HG03103 (cell line): ENCODE data around the gene ERMARD.

ENCODE experiments used
- ATAC-seq: cut with Tn5 transposase; IDR thresholded peaks from one replicate; pipeline ENCODE4 v1.9.1; 2021; ENCODE audit warnings: low read depth; ENCODE audit not compliant: unreplicated experiment

ERMARD gene

GRCh38 chr6:169751242-169752073 lies at the start of gene ERMARD, which contains the start of gene DYNLT2:
Gene ERMARD, plus strand, starts transcription at chr6:169751622. Its CDS starts 36 bp downstream, at chr6:169751658.
Gene DYNLT2, minus strand, starts transcription at chr6:169751572. Its CDS starts 114 bp downstream, at chr6:169751458.
- peak; percentile 93 for ATAC-seq

DNA sequence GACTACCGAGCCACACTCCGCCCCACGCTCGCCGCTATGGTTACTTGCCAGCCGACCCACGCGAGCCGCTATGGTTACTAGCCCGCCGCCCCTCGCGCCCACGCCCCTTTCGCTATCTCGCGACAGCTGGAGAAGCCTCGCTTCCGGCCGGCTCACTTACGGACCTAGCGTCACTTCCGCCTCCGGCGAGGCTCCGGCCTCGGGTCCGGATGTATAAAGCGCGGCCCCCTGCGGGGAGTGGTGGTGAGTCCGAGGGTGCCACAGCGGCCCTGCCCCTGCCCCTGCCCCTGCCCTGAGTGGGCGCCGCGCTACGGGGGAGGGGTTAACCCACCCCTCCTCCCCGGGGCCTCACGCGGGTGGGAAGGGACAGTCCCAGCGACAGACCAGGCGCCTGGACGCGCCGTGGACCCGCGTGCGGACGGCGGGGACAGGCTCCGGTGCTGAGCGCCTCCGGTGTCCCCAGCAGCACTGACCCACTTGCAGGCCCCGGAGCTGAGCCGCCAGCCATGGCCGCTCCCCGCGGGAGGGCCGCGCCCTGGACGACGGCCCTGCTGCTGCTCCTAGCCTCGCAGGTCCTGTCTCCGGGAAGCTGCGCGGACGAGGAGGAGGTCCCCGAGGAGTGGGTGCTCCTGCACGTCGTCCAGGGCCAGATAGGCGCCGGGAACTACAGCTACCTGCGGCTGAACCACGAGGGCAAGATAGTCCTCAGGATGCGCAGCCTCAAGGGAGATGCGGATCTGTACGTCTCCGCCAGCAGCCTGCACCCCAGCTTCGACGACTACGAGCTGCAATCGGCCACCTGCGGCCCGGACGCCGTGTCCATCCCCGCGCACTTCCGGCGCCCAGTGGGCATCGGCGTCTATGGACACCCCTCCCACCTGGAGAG lies 49.2 kb upstream of the ERMARD start, which contains the start of the genes C6orf120 and WDR27:
Gene C6orf120 (plus strand): TSS at position 173 of the 886 bp plus-strand sequence. CDS start 334 bp downstream, at position 507.
Gene WDR27 (minus strand): TSS at position 76 of the 886 bp plus-strand sequence. CDS start 13,024 bp downstream, outside the sequence.
- peak; percentile 88 for ATAC-seq

- peak; percentile 10 for ATAC-seq
These were observed 48.6 kb upstream of the ERMARD start for GRCh38 chr6:169702840-169703246.

DNA sequence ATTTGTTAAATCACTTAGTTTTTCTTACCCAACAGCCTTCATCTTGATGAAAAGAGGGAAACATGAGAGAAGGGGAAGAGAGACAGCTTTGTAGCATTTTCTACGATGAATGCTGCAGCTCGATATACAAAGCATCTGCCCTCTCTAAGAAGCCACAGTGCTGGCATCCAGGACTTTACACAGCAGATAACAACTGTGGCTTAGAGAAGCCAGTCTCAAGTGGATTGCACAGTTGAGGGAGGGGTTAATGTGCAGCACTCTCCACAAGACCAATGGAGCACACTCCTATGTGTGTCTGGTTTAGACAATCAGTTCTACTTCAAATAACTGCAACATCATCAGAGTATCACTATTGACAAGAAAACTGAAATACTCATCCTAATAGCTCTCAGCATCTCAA lies 43.6 kb upstream of the ERMARD start:
- no peak for ATAC-seq

DNA sequence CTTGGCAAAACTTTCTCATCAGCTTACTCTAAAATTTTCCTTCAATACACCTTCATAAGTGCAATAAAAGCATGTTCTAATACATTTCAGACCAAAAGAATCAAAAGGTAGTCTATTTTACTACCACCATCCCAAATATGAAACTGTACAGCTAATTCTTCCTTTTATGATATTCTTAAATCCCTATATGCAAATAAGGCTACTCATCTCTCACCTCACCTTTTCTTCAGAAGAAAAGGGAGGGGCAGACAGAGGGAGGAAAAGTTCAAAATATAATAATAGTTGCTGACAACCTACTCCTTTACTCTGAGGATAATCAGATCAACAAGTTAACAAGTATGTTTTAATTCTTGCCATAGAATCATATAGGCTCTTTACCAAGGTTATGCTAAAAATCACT lies 42.1 kb upstream of the ERMARD start:
- ATAC-seq = no peak

DNA sequence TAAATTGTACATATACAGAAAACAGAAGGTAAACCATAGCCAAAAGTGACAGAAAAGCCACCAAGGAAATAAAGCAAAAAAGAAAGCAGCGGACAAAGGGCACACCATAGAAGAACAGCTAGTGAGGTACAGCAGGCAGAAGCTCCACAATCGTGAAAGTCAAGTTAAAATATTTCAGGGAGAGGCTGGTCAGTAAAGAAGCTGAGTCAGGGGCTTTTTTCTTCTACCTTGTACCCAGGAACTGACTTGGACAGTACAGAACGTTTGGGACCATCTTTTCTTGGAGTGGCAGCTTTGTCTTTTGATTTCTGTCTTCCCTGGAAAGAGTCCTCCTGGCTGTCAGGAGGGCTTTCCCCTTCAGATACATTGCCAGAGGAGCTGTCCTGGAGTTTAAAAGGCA lies 41.4 kb upstream of the ERMARD start:
- ATAC-seq = no peak

GRCh38 chr6:169714178-169714577 lies 37.2 kb upstream of the ERMARD start:
- ATAC-seq = no peak

DNA sequence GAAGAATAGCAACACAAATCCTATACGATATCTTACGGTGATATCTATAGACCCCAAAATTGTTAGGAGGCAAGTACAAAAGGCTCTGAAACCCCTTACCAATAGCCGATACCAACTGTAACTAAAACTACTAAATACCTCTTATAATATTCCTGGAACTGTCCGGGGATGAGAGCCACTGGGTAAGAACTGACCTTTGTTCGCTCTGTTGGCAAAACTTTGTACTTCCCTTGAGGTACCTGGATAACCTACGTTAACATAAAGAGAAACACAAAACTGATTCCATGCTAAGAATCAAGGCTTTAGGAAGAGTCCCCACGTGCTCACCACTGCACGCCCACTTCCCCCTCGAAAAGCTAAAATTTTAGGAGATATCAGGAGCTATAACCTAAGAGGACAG lies 36.8 kb upstream of the ERMARD start:
- ATAC-seq = no peak

GRCh38 chr6:169719117-169719516 lies 32.3 kb upstream of the ERMARD start:
- ATAC-seq = no peak

DNA sequence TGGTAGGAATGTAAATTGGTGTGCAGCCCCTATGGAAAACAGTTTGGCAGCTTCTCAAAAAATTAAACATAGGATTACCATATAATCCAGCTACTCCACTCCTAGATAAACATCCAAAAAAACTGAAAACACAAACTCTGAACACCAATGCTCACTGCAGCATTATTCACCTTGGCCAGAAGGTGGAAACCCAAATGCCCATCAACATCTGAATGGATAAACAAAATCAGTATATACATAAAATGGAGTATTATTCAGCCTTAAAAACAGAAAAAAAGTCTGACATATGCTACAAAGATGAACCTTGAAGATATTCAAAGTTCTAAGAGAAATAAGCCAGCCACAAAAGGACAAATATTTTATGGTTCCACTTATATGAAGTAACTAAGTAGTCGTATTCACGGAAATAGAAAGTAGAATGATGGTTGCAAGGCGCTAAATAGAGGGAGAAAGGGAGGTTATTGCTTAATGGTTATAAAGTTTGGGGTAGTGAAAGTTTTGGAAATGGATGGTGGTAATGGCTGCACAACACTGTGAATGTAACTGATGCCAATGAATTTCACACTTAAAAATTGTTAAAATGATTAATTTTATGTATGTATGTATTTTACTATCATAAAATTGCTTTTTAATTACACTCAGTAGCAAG lies 31.1 kb upstream of the ERMARD start:
- no peak for ATAC-seq

DNA sequence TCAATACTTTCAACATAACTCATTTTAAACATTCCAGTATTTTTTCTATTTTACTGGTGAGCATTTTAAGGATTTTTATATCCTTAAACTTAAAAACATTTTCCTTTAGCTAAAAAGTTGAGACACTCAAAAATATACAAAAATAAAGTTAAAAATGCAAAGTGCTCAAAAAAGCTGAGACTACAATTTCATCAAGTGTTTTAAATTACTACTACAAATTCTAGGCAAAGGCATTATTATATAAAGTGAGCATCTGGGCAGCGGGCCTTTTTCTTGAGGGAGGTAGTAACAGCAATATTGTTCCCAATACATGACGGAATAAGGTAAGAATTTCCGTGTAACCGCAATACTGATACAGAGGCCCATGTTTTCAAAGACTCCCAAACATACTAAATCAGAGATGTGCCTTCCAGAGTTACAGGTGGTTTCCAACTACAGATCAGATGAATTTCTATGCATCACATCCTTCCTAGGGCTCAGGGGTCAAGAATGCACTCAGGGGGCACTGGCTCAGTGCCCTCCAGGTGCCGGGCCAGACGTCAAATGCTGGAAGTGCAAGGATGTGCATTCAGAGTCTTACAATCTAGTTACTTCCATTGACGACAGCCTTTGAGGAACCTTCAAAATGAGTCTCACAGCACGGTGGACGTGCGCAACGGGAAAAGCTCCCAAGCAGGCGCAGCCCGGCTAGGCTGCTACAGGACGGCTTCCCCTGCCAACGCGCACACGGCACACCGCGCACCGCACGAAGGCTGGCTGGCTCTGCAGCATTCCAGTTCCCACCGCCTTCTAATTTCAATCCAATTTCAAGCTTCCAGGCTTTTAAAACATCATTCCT lies 28.8 kb upstream of the ERMARD start:
- no peak for ATAC-seq

GRCh38 chr6:169723200-169723909 lies 28.1 kb upstream of the ERMARD start:
- peak; percentile 27 for ATAC-seq

- peak; percentile 29 for ATAC-seq
These were observed 27.4 kb upstream of the ERMARD start for GRCh38 chr6:169723991-169724493.

DNA sequence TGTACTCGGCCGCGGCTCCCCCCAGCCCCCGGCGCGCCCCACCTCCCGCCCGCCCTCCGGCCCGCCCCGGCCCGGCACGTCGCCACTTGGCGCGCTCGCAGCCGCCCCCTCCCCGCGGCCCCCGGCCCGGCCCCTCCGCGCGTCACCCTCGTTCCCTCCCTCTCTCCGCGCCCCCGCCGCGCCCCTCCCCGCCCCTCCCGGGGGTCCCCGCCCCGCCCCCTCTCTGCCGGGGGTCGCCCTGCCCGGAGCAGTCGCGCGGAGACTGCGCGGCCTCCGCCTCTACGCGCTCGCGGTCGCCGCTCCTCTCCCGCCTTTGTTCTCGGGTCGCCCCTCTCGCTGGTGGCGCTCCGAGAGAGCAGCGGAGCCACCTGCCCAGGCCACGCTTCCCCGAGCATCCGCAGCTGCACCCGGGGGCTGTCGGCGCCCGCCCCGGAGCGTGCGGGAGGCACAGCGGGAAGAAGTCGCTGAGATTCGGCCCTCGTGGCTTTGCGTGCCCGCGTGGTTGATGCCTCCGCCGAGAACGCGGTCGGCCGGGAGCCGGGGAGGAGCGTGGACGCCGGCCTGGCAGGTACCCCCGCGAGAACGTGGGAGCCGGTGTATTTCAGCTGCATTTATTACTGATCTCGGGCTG lies 26.8 kb upstream of the ERMARD start, which contains the start of gene PHF10:
Gene PHF10 (minus strand): TSS at position 7 of the 631 bp plus-strand sequence. CDS start 569 bp downstream, outside the sequence.
- ATAC-seq = peak; percentile 33

- ATAC-seq = peak; percentile 19
These were observed 26.0 kb upstream of the ERMARD start for GRCh38 chr6:169725125-169726048.

- no peak for ATAC-seq
These were observed 25.4 kb upstream of the ERMARD start for GRCh38 chr6:169726049-169726400.

DNA sequence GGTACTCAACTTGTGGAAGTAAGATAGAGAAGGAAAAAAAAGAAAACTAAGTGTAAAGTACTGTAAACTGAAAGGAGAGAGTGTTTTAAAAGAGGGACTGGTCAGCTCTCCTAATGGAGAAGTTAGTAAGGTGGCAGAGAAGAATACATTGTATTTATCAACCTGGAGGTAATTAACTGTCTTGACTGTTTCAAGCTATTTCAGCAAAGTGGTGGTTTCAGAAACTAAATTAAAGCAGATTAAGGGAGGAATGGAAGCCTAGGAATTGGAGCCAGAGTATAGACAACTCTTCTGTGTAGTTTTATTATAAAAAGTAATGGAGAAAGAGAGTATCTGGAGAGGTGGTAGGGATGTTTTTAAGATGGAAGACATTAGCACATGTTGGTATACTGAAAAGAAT lies 24.5 kb upstream of the ERMARD start:
- no peak for ATAC-seq
